Loucy (cell line): ENCODE data around the gene ALKBH8.

Experiments
- CTCF ChIP-seq: fragments of 200-600 bp; sonication (generic); conservative IDR thresholded peaks from 2 replicates; pipeline ENCODE4 v1.5.1; 2014; ENCODE audit warnings: mild to moderate bottlenecking, antibody characterized with exemption, low read length
- EZH2phosphoT487 ChIP-seq: fragments of 200-600 bp; IDR thresholded peaks from 2 replicates; pipeline ENCODE4 v1.6.1; 2018; ENCODE audit warnings: antibody characterized with exemption, mild to moderate bottlenecking, moderate library complexity, borderline replicate concordance

DNA sequence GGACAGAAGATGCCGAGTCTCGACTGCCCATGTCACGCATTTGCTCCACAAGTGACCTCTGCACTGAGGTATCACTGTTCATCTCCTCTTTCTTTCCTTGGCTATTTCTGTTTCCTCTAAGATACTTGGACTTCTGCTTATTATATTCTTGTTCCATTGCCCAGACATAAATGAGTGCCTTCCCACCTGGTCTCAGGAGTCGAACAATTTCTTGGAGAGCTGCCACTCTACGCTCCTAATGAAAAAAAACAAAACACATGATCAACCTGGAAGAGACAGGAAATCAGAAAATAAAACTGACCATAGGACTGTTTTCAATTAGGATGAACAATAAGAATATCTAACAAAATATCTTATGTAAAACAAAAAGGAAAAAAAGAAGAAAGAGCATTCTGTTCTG, 60.6 kb downstream of the ALKBH8 start:
- TF ChIP-seq CTCF, result no peak
- TF ChIP-seq EZH2phosphoT487, result no peak
